Right lobe of liver (tissue), 6 donors: ENCODE measurements around the gene MEI1. TPM values are rescaled to one million over a fixed set of nuclear protein-coding genes. Genes with fewer than 3 reads are reported as not detected.

ENCODE experiments used
- ATAC-seq, 4 donors: fragments of 200-7000 bp; cut with Tn5 transposase; one replicate each; pipeline ENCODE4 v1.9.1; 2020; ENCODE audit warnings: mild to moderate bottlenecking in 4 of 4, moderate library complexity in 4 of 4
- DNase-seq, 3 donors: peaks; one replicate each; pipeline ENCODE4 v3.0.0-alpha.2; 2020
- H3K27ac ChIP-seq, 3 donors: fragments of 200-600 bp; one replicate each; pipeline ENCODE4 v1.8.0; 2022
- H3K27me3 ChIP-seq, 2 donors: fragments of 200-600 bp; one replicate each; pipeline ENCODE4 v1.8.0; 2022
- H3K36me3 ChIP-seq, 4 donors: fragments of 200-600 bp; sonication (generic) in 1 of 4; one replicate each; pipeline versions ENCODE4 v1.5.1 to v1.8.0; 2017 to 2022; ENCODE audit warnings: control low read depth in 1 of 4
- H3K4me1 ChIP-seq, 4 donors: fragments of 200-600 bp; sonication (generic) in 1 of 4; one replicate each; pipeline versions ENCODE4 v1.5.1 to v1.8.0; 2017 to 2022; ENCODE audit warnings: control low read depth in 1 of 4
- H3K4me3 ChIP-seq, 3 donors: fragments of 200-600 bp; one replicate each; pipeline ENCODE4 v1.8.0; 2022
- H3K9me3 ChIP-seq, 4 donors: fragments of 200-600 bp; sonication (generic) in 1 of 4; one replicate each; pipeline versions ENCODE4 v1.5.1 to v1.8.0; 2017 to 2022; ENCODE audit warnings: control low read depth in 1 of 4
- CTCF ChIP-seq, 4 donors: fragments of 200-600 bp in 3 of 4; fragments of 450-650 bp in 1 of 4; IDR thresholded peaks; one replicate each; pipeline versions ENCODE4 v1.5.1 to v1.8.0; 2016 to 2022; ENCODE audit warnings: antibody characterized with exemption in 4 of 4, mild to moderate bottlenecking in 2 of 4
- POLR2A ChIP-seq: fragments of 450-650 bp; IDR thresholded peaks from one replicate; pipeline ENCODE4 v1.6.1; 2017; ENCODE audit warnings: antibody characterized with exemption, mild to moderate bottlenecking
- WGBS: methylation state at CpG from one replicate; pipeline ENCODE4 v1.1.6; 2018; ENCODE audit warnings: low coverage, low lambda C conversion rate; ENCODE audit not compliant: insufficient coverage; ENCODE audit errors: missing lambda C conversion rate; 5-methylcytosine and 5-hydroxymethylcytosine counted together
- intact Hi-C, 2 donors: fragments of 100-400 bp; cut with DNase I; formaldehyde crosslinking; loops; one replicate each; pipeline versions ENCODE4 v1.11.2 to v1.14.1; 2022
- total RNA-seq, 6 experiments: library from RNA; depleted of rRNA in 2 of 6; stranded (reverse); fragments of >200 nt in 2 of 6; fragmentation: NEBNext Ultra II Directional in 3 of 6; extraction: Animal tissue kit (Norgen Biotek cat#: 25700) in 3 of 6; gene quantifications; one replicate each; pipeline versions ENCODE4 v1.1.0 to v1.2.4, GENCODE V29; 2016 to 2023
- donor health status: DM: no; HTN: yes; CAD: no.
- donor health status: DM: no; HTN: no; CAD: no.
- donor health status: DM: no; HTN: no; CAD: no.
- donor health status: DM: no; HTN: yes; CAD: no.
- donor health status: DM: no; HTN: yes; CAD: no.

The MEI1 gene
- total RNA-seq, 6 experiments from 2014 or later: 0.37 to 1.0 (median 0.60) TPM

DNA sequence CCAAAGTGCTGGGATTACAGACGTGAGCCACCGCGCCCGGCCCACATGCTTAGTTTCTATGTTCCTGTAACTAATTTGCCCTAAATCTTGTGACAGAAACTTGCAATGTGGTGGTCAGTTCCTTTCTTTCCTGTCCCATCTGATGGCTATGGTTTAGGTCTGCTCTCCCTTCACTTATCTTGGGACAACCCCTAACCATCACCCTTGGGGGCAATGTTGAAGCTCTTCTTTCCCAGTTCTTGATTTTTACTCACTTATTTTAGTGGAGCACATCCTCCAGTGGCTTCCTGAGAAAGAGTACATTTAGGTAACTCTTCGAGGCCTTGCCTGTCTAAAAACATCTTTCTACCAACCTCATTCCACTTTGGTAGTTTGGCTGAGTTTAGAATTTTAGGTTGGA, 140.9 kb downstream of the MEI1 start:
- ATAC-seq: no peak
- Histone ChIP-seq H3K4me1 (peaks cover 0 to 60% (median 22%) of the 10 kb centered on the region in 4 donors), H3K27ac (no peak overlapping the region), H3K9me3 (no peaks in the 10 kb centered on the region), H3K36me3 (peaks cover 0 to 12% (median 0%) of the 10 kb centered on the region in 4 donors), H3K4me3 (no peak overlapping the region), H3K27me3 (no peaks in the 10 kb centered on the region)
- intact Hi-C loops: no loop called here
- no peak for DNase-seq
- WGBS: 95% methylated on average over 5 of the region's 5 CpGs
- no peak for TF ChIP-seq CTCF (IDR thresholded peaks at IDR 0.05)
- TF ChIP-seq POLR2A: no peak

DNA sequence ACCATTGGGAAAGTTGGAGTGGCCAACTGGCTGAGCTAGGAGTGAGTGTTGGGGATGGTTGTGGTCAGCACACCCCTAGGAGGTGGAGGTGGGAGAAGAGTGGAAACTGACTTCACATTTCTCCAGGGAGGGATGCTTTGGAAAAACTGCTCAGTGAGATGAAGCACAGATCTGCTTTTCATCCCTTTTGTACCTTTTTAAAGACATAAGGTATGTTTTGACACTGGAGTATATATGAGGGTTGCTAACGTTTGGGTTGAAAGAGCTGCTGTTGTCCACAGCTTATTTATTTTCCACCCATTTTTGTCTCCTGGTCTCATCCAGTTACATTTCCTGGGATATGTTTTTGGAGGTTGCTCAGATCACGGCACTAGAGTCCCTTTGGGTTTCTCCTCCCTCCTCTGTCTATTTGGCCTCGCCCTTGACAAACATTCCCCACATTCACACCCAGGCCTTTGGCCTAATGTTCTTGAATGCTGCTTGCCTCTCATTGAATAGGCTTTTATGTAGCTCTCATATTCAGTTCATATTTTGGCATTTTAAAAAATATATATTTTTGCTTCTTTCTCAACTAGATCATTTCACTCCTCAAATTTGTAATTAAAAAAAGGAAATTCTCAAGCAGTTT, 141.9 kb downstream of the MEI1 start:
- no peak overlapping the region for H3K27ac ChIP-seq
- TF ChIP-seq CTCF (IDR thresholded peaks at IDR 0.05) (no peak), POLR2A (no peak)
- no peaks in the 10 kb centered on the region for H3K9me3 ChIP-seq
- no peaks in the 10 kb centered on the region for H3K27me3 ChIP-seq
- WGBS: 45% methylated on average over 3 of the region's 3 CpGs
- intact Hi-C loops: no loop called here
- ATAC-seq: peak; percentile 35 to 47 (median 45)
- H3K4me1 ChIP-seq: peaks cover 0 to 60% (median 26%) of the 10 kb centered on the region in 4 donors
- DNase-seq: no peak
- H3K36me3 ChIP-seq: peaks cover 0 to 8% (median 0%) of the 10 kb centered on the region in 4 donors
- H3K4me3 ChIP-seq: no peak overlapping the region

DNA sequence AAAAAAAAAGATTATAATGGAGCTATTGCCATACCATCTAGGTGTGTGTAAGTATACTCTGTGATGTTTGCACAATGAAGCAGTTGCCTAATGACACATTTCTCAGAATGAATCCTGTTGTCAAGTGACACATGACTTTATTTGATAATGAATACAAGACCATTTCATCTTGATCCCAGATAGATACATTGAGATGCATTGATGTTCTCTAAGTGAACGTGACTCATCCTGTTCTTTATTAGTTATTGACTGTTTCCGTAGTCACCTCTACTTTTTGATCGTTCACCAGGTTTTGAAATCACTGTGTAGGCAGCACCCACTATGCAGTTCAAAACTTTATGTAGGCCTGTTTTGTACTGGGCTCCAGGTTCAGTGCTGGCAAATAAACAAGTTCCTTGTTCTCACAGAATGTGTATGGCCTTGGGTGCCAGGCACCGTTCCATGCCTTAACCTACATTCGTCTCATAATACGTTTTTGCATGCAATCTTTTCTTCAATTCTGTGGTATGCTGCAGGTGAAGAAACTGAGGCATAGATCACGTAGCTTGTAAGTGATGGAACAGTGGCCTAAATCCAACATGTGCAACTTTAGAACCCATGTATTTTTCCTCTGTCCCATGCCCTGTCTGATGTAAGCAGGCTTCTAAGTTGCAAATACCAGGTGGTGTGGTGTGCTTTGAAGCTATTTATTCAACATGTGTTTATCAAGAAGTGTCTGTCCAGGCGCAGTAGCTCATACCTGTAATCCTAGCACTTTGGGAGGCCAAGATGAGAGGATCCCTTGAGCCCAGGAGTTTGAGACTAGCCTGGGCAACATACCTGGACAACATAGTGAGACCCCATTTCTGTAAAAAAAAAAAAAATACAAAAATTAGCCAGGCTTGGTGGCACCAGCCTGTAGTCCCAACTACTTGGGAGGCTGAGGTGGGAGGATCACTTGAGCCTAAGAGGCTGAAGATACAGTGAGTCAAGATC, 144.0 kb downstream of the MEI1 start:
- TF ChIP-seq POLR2A (no peak), CTCF (IDR thresholded peaks at IDR 0.05) (no peak)
- peaks cover 0 to 61% (median 28%) of the 10 kb centered on the region in 4 donors for H3K4me1 ChIP-seq
- 39% methylated on average over 8 of the region's 8 CpGs for WGBS
- DNase-seq (no peak), ATAC-seq (peak in 3 of 4 donors; percentile 38 to 63 (median 52))
- no peaks in the 10 kb centered on the region for H3K36me3 ChIP-seq
- no peak overlapping the region for H3K4me3 ChIP-seq
- no peaks in the 10 kb centered on the region for H3K27me3 ChIP-seq
- intact Hi-C loops: no loop called here
- no peak overlapping the region for H3K27ac ChIP-seq
- no peaks in the 10 kb centered on the region for H3K9me3 ChIP-seq

DNA sequence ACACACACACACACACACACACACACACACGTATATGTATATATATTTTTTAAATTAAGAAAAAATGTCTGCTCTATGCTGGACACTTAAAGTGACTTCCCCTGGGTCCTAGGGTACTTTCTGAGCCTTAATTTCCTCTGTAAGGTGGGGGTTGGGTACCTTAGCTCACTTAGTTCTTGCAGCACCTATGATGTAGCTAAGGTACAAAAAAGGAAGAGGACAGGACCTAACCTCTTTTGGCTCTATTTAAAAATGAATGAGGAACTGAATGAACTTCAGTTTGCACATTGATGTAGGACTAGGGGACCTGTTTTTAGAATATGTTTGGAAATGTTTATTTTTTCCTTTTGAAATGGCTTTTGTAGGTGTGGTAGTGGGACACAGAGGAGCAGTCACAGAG, 144.7 kb downstream of the MEI1 start:
- DNase-seq: no peak
- no peak overlapping the region for H3K27ac ChIP-seq
- H3K36me3 ChIP-seq: no peaks in the 10 kb centered on the region
- H3K4me3 ChIP-seq: no peak overlapping the region
- TF ChIP-seq POLR2A (no peak), CTCF (IDR thresholded peaks at IDR 0.05) (no peak)
- no peak for ATAC-seq
- H3K4me1 ChIP-seq: peaks cover 0 to 61% (median 25%) of the 10 kb centered on the region in 4 donors
- H3K27me3 ChIP-seq: no peaks in the 10 kb centered on the region
- WGBS: 90% methylated on average over 1 of the region's 1 CpG
- H3K9me3 ChIP-seq: no peaks in the 10 kb centered on the region
- intact Hi-C loops: no loop called here
